ENCODE data around the gene ZNF777. TPM values are rescaled to one million over a fixed set of nuclear protein-coding genes. Genes with fewer than 3 reads are reported as not detected.

ZNF777 gene
- total and polyA plus RNA-seq, 2 of the 4 experiments (the other 2 are of a cell fraction) = 3.2 to 6.5 TPM

GRCh38 chr7:149500910-149501309 lies 40.0 kb upstream of the ZNF777 start:
- Histone ChIP-seq H2BK5ac (ENCODE audit: low read depth, low read length, poor library complexity, severe bottlenecking) (no peak overlapping the region), H3K18ac (ENCODE audit: low read depth, low read length) (no peak overlapping the region), H2AK5ac (ENCODE audit: low read depth, low read length) (no peak overlapping the region), H2BK120ac (ENCODE audit: low read depth, low read length) (no peak overlapping the region), H4K91ac (ENCODE audit: insufficient read depth, low read depth, low read length) (no peak overlapping the region), H3K14ac (replicated peaks; ENCODE audit: low read depth, low read length) (no peak overlapping the region), H2AFZ (replicated peaks; ENCODE audit: low read length, poor library complexity) (no peak overlapping the region), H3K9me3 (ENCODE audit: control insufficient read depth, insufficient read depth, low read length) (no peaks in the 10 kb centered on the region), H4K20me1 (ENCODE audit: insufficient read depth, low read length) (peaks cover under 1% of the 10 kb centered on the region; the same call in 1 of the 2 replicates), H3K36me3 (ENCODE audit: control insufficient read depth, insufficient read depth, low read length) (no peaks in the 10 kb centered on the region), H2BK15ac (ENCODE audit: low read depth, low read length) (no peak overlapping the region), H2BK20ac (ENCODE audit: low read depth, low read length) (no peak overlapping the region), H3K9me1 (ENCODE audit: insufficient read depth, low read length) (peaks cover 2% of the 10 kb centered on the region; the same call in 1 of the 2 replicates), H3K9ac (ENCODE audit: low read depth, low read length) (no peak overlapping the region), H3K79me1 (ENCODE audit: low read depth in 1 of 2, low read length in 2 of 2) (peaks cover 0 to 3% of the 10 kb centered on the region in 2 experiments; a peak in 2 of 4 replicates), H4K5ac (ENCODE audit: low read depth, low read length) (no peak overlapping the region), H3K4me2 (ENCODE audit: low read depth, low read length) (no peak overlapping the region), H3K27me3 (ENCODE audit: control insufficient read depth, insufficient read depth, low read length) (peaks cover 17% of the 10 kb centered on the region), H3K4ac (ENCODE audit: low read depth, low read length) (no peak overlapping the region), H2AK9ac (replicated peaks; ENCODE audit: low read depth, low read length, poor library complexity) (no peak overlapping the region), H3K27ac (ENCODE audit: insufficient read depth, low read length) (no peak overlapping the region), H3K4me3 (ENCODE audit: insufficient read depth, low read depth, low read length) (no peak overlapping the region), H3K4me1 (ENCODE audit: control insufficient read depth, insufficient read depth, low read length) (peaks cover under 1% of the 10 kb centered on the region), H3K56ac (ENCODE audit: extremely low read depth, insufficient read depth, low read length) (no peak overlapping the region), H4K8ac (ENCODE audit: low read depth in 2 of 2, low read length in 2 of 2) (no peak overlapping the region), H3K23ac (ENCODE audit: low read depth, low read length) (no peak overlapping the region)
- no peak for ATAC-seq (ENCODE audit: low read depth)
- in situ Hi-C loops (cut with MboI; ENCODE audit: low sequenced_read_pairs) = no loop called here
- BruUV-seq (replicated peaks) = no TSS peak
- DNase-seq = no peak
- CTCF ChIA-PET = no interaction called here
- POLR2A ChIA-PET (ENCODE audit: unreplicated experiment) = no interaction called here
- TF ChIP-seq CEBPB (IDR thresholded peaks at IDR 0.05; ENCODE audit: low read depth, low read length) (no peak), RAD21 (IDR thresholded peaks at IDR 0.05; ENCODE audit: low read length) (no peak), MAFK (IDR thresholded peaks at IDR 0.05; ENCODE audit: low read depth, low read length) (no peak), CTCF (conservative IDR thresholded peaks at IDR 0.05; ENCODE audit: low read depth, low read length) (no peak), MAZ (IDR thresholded peaks at IDR 0.05; ENCODE audit: borderline replicate concordance, low read depth, low read length) (no peak), CHD1 (IDR thresholded peaks at IDR 0.05; ENCODE audit: low read depth, low read length) (no peak), RCOR1 (IDR thresholded peaks at IDR 0.05; ENCODE audit: insufficient replicate concordance, low read length) (no peak), FOS (IDR thresholded peaks at IDR 0.05; ENCODE audit: low read depth, low read length) (no peak), MXI1 (IDR thresholded peaks at IDR 0.05; ENCODE audit: borderline replicate concordance, low read depth, low read length) (no peak), SMC3 (IDR thresholded peaks at IDR 0.05; ENCODE audit: low read depth, low read length) (no peak), NFE2L2 (IDR thresholded peaks at IDR 0.05; ENCODE audit: low read depth, low read length) (no peak)
- TF ChIP-seq, protein P1, sequence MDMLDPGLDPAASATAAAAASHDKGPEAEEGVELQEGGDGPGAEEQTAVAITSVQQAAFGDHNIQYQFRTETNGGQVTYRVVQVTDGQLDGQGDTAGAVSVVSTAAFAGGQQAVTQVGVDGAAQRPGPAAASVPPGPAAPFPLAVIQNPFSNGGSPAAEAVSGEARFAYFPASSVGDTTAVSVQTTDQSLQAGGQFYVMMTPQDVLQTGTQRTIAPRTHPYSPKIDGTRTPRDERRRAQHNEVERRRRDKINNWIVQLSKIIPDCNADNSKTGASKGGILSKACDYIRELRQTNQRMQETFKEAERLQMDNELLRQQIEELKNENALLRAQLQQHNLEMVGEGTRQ (IDR thresholded peaks at IDR 0.05; ENCODE audit: low read depth, low read length) = no peak
- dilution Hi-C loops (cut with HindIII; ENCODE audit: low sequenced_read_pairs, unreplicated experiment) = no loop called here
- no CpG with 5 or more reads among the region's 4 CpGs for WGBS, 2 experiments (ENCODE audit: extremely low coverage in 2 of 2, insufficient read length in 1 of 2)
- intact Hi-C loops (cut with micrococcal nuclease) = no loop called here

Measured in IMR-90 (cell line).